ENCODE data around the gene U2AF1L4.

DNA sequence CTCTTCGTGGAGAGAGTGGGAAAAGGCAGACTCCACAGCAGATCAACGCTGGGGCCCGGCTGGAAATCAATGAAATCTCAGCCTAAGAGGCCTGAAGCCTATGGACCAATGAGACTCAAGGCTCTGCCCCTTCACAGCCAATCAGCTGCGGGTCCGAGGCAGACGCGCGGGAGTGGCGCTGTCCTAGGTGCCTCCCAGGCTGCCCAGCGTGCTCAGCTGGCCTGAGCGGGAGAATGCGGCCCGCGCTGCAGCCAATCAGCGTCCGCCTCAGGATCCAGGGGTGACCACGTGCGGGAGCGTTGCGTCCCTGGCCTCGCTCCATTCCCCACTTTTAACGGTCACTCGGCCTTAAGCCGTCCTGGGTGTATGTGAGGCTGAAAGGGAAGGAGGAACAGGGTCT is 41.0 kb downstream of the U2AF1L4 start, which contains the start of gene ZBTB32:
- TF ChIP-seq, protein P1, sequence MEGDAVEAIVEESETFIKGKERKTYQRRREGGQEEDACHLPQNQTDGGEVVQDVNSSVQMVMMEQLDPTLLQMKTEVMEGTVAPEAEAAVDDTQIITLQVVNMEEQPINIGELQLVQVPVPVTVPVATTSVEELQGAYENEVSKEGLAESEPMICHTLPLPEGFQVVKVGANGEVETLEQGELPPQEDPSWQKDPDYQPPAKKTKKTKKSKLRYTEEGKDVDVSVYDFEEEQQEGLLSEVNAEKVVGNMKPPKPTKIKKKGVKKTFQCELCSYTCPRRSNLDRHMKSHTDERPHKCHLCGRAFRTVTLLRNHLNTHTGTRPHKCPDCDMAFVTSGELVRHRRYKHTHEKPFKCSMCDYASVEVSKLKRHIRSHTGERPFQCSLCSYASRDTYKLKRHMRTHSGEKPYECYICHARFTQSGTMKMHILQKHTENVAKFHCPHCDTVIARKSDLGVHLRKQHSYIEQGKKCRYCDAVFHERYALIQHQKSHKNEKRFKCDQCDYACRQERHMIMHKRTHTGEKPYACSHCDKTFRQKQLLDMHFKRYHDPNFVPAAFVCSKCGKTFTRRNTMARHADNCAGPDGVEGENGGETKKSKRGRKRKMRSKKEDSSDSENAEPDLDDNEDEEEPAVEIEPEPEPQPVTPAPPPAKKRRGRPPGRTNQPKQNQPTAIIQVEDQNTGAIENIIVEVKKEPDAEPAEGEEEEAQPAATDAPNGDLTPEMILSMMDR (IDR thresholded peaks at IDR 0.05), result no peak
- TF ChIP-seq EP300 (IDR thresholded peaks at IDR 0.05), result no peak
